IPS-20b (cell line): Measurements from ENCODE around the gene CCDC43.
"Not testable (repeated sequence)": the region's sequence is repeated elsewhere in the genome, so short reads cannot be mapped to it uniquely, and the experiment has no call there.

Experiments used
- H3K27ac ChIP-seq: one replicate; pipeline ENCODE4 v1.5.1; 2013; ENCODE audit warnings: low read length
- H3K27me3 ChIP-seq: 2 replicates; pipeline ENCODE4 v1.6.1; 2013; ENCODE audit warnings: mild to moderate bottlenecking, low read length, inconsistent platforms; ENCODE audit not compliant: insufficient read depth
- H3K36me3 ChIP-seq: 2 replicates; pipeline ENCODE4 v1.6.1; 2013; ENCODE audit warnings: low read depth, mild to moderate bottlenecking, inconsistent platforms, low read length, moderate library complexity; ENCODE audit not compliant: insufficient read depth
- H3K4me1 ChIP-seq: 2 replicates; pipeline ENCODE4 v1.6.1; 2013; ENCODE audit warnings: mild to moderate bottlenecking, control low read depth, inconsistent platforms, low read length, moderate library complexity; ENCODE audit not compliant: insufficient read depth
- H3K4me3 ChIP-seq: 2 replicates; pipeline ENCODE4 v1.5.1; 2013; ENCODE audit warnings: mild to moderate bottlenecking, low read length, inconsistent platforms
- H3K9ac ChIP-seq: 2 replicates; pipeline ENCODE4 v1.6.1; 2013; ENCODE audit warnings: low read depth, mild to moderate bottlenecking, inconsistent platforms, low read length, moderate library complexity
- H3K9me3 ChIP-seq: 2 replicates; pipeline ENCODE4 v1.6.1; 2013; ENCODE audit warnings: mild to moderate bottlenecking, low read depth, low read length, inconsistent platforms; ENCODE audit not compliant: insufficient read depth

Gene CCDC43

GRCh38 chr17:44637066-44637465, 52.5 kb downstream of the CCDC43 start:
- Histone ChIP-seq H3K4me1 (no peaks in the 10 kb centered on the region), H3K9ac (no peak overlapping the region), H3K36me3 (no peaks in the 10 kb centered on the region), H3K27me3 (no peaks in the 10 kb centered on the region), H3K9me3 (no peaks in the 10 kb centered on the region), H3K27ac (no peak overlapping the region), H3K4me3 (no peak overlapping the region)

- no peak overlapping the region for H3K4me3 ChIP-seq
- no peaks in the 10 kb centered on the region for H3K36me3 ChIP-seq
- no peaks in the 10 kb centered on the region for H3K9me3 ChIP-seq
- H3K9ac ChIP-seq, result no peak overlapping the region
- H3K4me1 ChIP-seq, result no peaks in the 10 kb centered on the region
- no peaks in the 10 kb centered on the region for H3K27me3 ChIP-seq
- no peak overlapping the region for H3K27ac ChIP-seq
Measured at GRCh38 chr17:44636562-44636961, 53.0 kb downstream of the CCDC43 start.

GRCh38 chr17:44634401-44634800, 55.2 kb downstream of the CCDC43 start:
- H3K27ac ChIP-seq, H3K27me3 ChIP-seq, H3K9ac ChIP-seq, H3K36me3 ChIP-seq, H3K4me3 ChIP-seq, H3K4me1 ChIP-seq, H3K9me3 ChIP-seq: not testable (repeated sequence)

- no peaks in the 10 kb centered on the region for H3K36me3 ChIP-seq
- H3K9me3 ChIP-seq, result no peaks in the 10 kb centered on the region
- no peak overlapping the region for H3K27ac ChIP-seq
- H3K4me3 ChIP-seq, result no peak overlapping the region
- no peaks in the 10 kb centered on the region for H3K4me1 ChIP-seq
- no peaks in the 10 kb centered on the region for H3K27me3 ChIP-seq
- no peak overlapping the region for H3K9ac ChIP-seq
Measured at GRCh38 chr17:44633998-44634397, 55.6 kb downstream of the CCDC43 start.

GRCh38 chr17:44630703-44631102, 58.9 kb downstream of the CCDC43 start:
- no peak overlapping the region for H3K27ac ChIP-seq
- no peaks in the 10 kb centered on the region for H3K36me3 ChIP-seq
- no peaks in the 10 kb centered on the region for H3K27me3 ChIP-seq
- H3K9me3 ChIP-seq, result no peaks in the 10 kb centered on the region
- H3K9ac ChIP-seq, result no peak overlapping the region
- H3K4me3 ChIP-seq, result no peak overlapping the region
- no peaks in the 10 kb centered on the region for H3K4me1 ChIP-seq

GRCh38 chr17:44629314-44629713, 60.3 kb downstream of the CCDC43 start:
- H3K4me3 ChIP-seq, result peak overlapping the region; percentile 60; the same call in 1 of the 2 replicates
- H3K36me3 ChIP-seq, result no peaks in the 10 kb centered on the region
- H3K9ac ChIP-seq, result peak overlapping the region; percentile 54; the same call in 1 of the 2 replicates
- peak overlapping the region; percentile 2 for H3K27ac ChIP-seq
- H3K27me3 ChIP-seq, result no peaks in the 10 kb centered on the region
- H3K9me3 ChIP-seq, result no peaks in the 10 kb centered on the region
- H3K4me1 ChIP-seq, result no peaks in the 10 kb centered on the region

- no peaks in the 10 kb centered on the region for H3K9me3 ChIP-seq
- H3K27ac ChIP-seq, result peak overlapping the region; percentile 2
- no peaks in the 10 kb centered on the region for H3K36me3 ChIP-seq
- no peaks in the 10 kb centered on the region for H3K4me1 ChIP-seq
- H3K9ac ChIP-seq, result peak overlapping the region; percentile 54; the same call in 1 of the 2 replicates
- no peaks in the 10 kb centered on the region for H3K27me3 ChIP-seq
- H3K4me3 ChIP-seq, result peak overlapping the region; percentile 60; the same call in 1 of the 2 replicates
Measured at GRCh38 chr17:44628243-44629188, 61.1 kb downstream of the CCDC43 start.

- Histone ChIP-seq H3K9me3 (no peaks in the 10 kb centered on the region), H3K4me3 (peak overlapping the region; percentile 60; the same call in 1 of the 2 replicates), H3K4me1 (no peaks in the 10 kb centered on the region), H3K27ac (no peak overlapping the region), H3K27me3 (no peaks in the 10 kb centered on the region), H3K36me3 (no peaks in the 10 kb centered on the region), H3K9ac (peak overlapping the region; percentile 54; the same call in 1 of the 2 replicates)
Measured at GRCh38 chr17:44627513-44628242, 61.9 kb downstream of the CCDC43 start.
